H54 (cell line): ENCODE data around the gene SLC35A4.

Experiments
- DNase-seq: peaks from one replicate; pipeline ENCODE4 v3.0.0; 2011; ENCODE audit warnings: low spot score, mixed read lengths; ENCODE audit not compliant: insufficient read length
- FAIRE-seq: peaks from 3 replicates; lab custom pipeline; 2011; peaks lifted over from hg19 to GRCh38; lab: Jason Lieb, UNC
- POLR2A ChIP-seq: IDR thresholded peaks from 2 replicates; pipeline ENCODE4 v1.6.1; 2011; ENCODE audit warnings: low read depth, mild to moderate bottlenecking, low read length

Gene SLC35A4

GRCh38 chr5:140564196-140565023 lies at the start of gene SLC35A4, which contains the start of gene APBB3:
TSS of gene SLC35A4 (plus strand) at chr5:140564828. CDS start at chr5:140567170, 2,342 bp downstream.
TSS of gene APBB3 (minus strand) at chr5:140564598. CDS start at chr5:140564245, 353 bp downstream.
- peak; percentile 93 for DNase-seq
- peak; percentile 91 for TF ChIP-seq POLR2A
- FAIRE-seq: no peak

- FAIRE-seq: no peak
- no peak for DNase-seq
- no peak for TF ChIP-seq POLR2A
These were observed 40.6 kb upstream of the SLC35A4 start for GRCh38 chr5:140524003-140524402.

- DNase-seq (no peak), FAIRE-seq (no peak)
- no peak for TF ChIP-seq POLR2A
These were observed 24.4 kb upstream of the SLC35A4 start for GRCh38 chr5:140540227-140540626.

GRCh38 chr5:140542972-140543371 lies 21.7 kb upstream of the SLC35A4 start:
- DNase-seq (no peak), FAIRE-seq (no peak)
- no peak for TF ChIP-seq POLR2A

- no peak for TF ChIP-seq POLR2A
- FAIRE-seq: no peak
- DNase-seq: no peak
These were observed 19.6 kb upstream of the SLC35A4 start for GRCh38 chr5:140544986-140545385.

GRCh38 chr5:140545606-140546005 lies 19.0 kb upstream of the SLC35A4 start:
- TF ChIP-seq POLR2A: no peak
- FAIRE-seq (no peak), DNase-seq (no peak)

- no peak for DNase-seq
- FAIRE-seq: no peak
- TF ChIP-seq POLR2A: no peak
These were observed 17.6 kb upstream of the SLC35A4 start for GRCh38 chr5:140546851-140547507.

- TF ChIP-seq POLR2A: no peak
- peak; percentile 65 for DNase-seq
- FAIRE-seq: no peak
These were observed 16.9 kb upstream of the SLC35A4 start, which contains the start of gene EIF4EBP3 for GRCh38 chr5:140547508-140548299. TSS of gene EIF4EBP3 (plus strand) at chr5:140547662. CDS start at chr5:140547738, 76 bp downstream.

- TF ChIP-seq POLR2A: no peak
- DNase-seq: no peak
- no peak for FAIRE-seq
These were observed 16.3 kb upstream of the SLC35A4 start for GRCh38 chr5:140548300-140548688.

- TF ChIP-seq POLR2A: no peak
- no peak for DNase-seq
- FAIRE-seq: no peak
These were observed 15.8 kb upstream of the SLC35A4 start for GRCh38 chr5:140548791-140549190.

GRCh38 chr5:140549237-140550144 lies 15.1 kb upstream of the SLC35A4 start:
- FAIRE-seq: no peak
- TF ChIP-seq POLR2A: no peak
- no peak for DNase-seq

GRCh38 chr5:140550147-140551079 lies 14.2 kb upstream of the SLC35A4 start:
- FAIRE-seq: no peak
- no peak for TF ChIP-seq POLR2A

More at GRCh38 chr5:140550147-140551079, 14.2 kb upstream of the SLC35A4 start:
- no peak for DNase-seq
